H1 (cell line): ENCODE measurements around the gene ILDR2. TPM values are rescaled to one million over a fixed set of nuclear protein-coding genes. Genes with fewer than 3 reads are reported as not detected.

ENCODE experiments used
- CTCF ChIA-PET: fragments of 300-600 bp; sonication (Branson Sonifier 250); formaldehyde crosslinking; loops from one replicate; lab custom pipeline; 2021; ENCODE audit not compliant: partially characterized antibody; lab: Charles Lee
- POLR2A ChIA-PET: fragments of 300-600 bp; sonication (Branson Sonifier 250); formaldehyde crosslinking; loops from one replicate; lab custom pipeline; 2021; ENCODE audit warnings: inconsistent platforms; ENCODE audit not compliant: partially characterized antibody; lab: Charles Lee
- DNase-seq, 2 experiments: peaks; one replicate each; pipeline versions ENCODE4 v3.0.0 to v3.0.0-alpha.2; 2010 to 2022; ENCODE audit warnings: low spot score in 2 of 2, low read depth in 1 of 2, mixed read lengths in 1 of 2
- FAIRE-seq: peaks from 2 replicates; lab custom pipeline; 2011; peaks lifted over from hg19 to GRCh38; lab: Jason Lieb, UNC
- H2AFZ ChIP-seq: 2 replicates; pipeline ENCODE4 v1.8.1; 2012; ENCODE audit warnings: low read length, inconsistent platforms
- H2AK5ac ChIP-seq: 2 replicates; pipeline ENCODE4 v1.6.1; 2013; ENCODE audit warnings: low read depth, low read length
- H2BK120ac ChIP-seq: replicated peaks from 2 replicates; pipeline ENCODE3; 2013; ENCODE audit warnings: low read depth, low read length, inconsistent platforms
- H2BK12ac ChIP-seq: 2 replicates; pipeline ENCODE4 v1.6.1; 2013; ENCODE audit warnings: low read depth, low read length
- H2BK15ac ChIP-seq: 2 replicates; pipeline ENCODE4 v1.6.1; 2013; ENCODE audit warnings: low read length
- H2BK20ac ChIP-seq: 2 replicates; pipeline ENCODE4 v1.6.1; 2013; ENCODE audit warnings: low read length
- H2BK5ac ChIP-seq: 2 replicates; pipeline ENCODE4 v1.6.1; 2013; ENCODE audit warnings: low read depth, low read length
- H3K14ac ChIP-seq: 2 replicates; pipeline ENCODE4 v1.6.1; 2013; ENCODE audit warnings: inconsistent platforms; ENCODE audit not compliant: insufficient read length
- H3K18ac ChIP-seq: 2 replicates; pipeline ENCODE4 v1.6.1; 2013; ENCODE audit warnings: low read length; ENCODE audit errors: extremely low read depth
- H3K23ac ChIP-seq: 2 replicates; pipeline ENCODE4 v1.6.1; 2013; ENCODE audit warnings: inconsistent platforms; ENCODE audit not compliant: insufficient read length
- H3K23me2 ChIP-seq: 2 replicates; pipeline ENCODE4 v1.6.1; 2013; ENCODE audit warnings: low read depth, low read length
- H3K27ac ChIP-seq: 2 replicates; pipeline ENCODE4 v1.6.1; 2011; ENCODE audit warnings: low read depth, low read length, inconsistent platforms
- H3K27me3 ChIP-seq, 4 experiments: replicated peaks in 1 of 4; 1 replicate in 1 of 4; 2 replicates in 3 of 4; pipeline versions ENCODE4 v1.6.1 to v1.8.1; 2011 to 2013; ENCODE audit warnings: low read length in 3 of 4, mild to moderate bottlenecking in 3 of 4, inconsistent platforms in 2 of 4, mixed read lengths in 2 of 4, moderate library complexity in 1 of 4; ENCODE audit not compliant: control insufficient read depth in 3 of 4, insufficient read depth in 3 of 4; ENCODE audit errors: extremely low read depth in 1 of 4
- H3K36me3 ChIP-seq, 4 experiments: 2 replicates each; pipeline versions ENCODE4 v1.6.1 to v1.8.1; 2011 to 2013; ENCODE audit warnings: mild to moderate bottlenecking in 4 of 4, low read length in 3 of 4, moderate library complexity in 2 of 4, control low read depth in 1 of 4, inconsistent platforms in 1 of 4; ENCODE audit not compliant: insufficient read depth in 4 of 4, control insufficient read depth in 2 of 4
- H3K4ac ChIP-seq: replicated peaks from 2 replicates; pipeline ENCODE3; 2013; ENCODE audit warnings: low read length, low read depth, mixed read lengths, inconsistent platforms; ENCODE audit not compliant: insufficient read length
- H3K4me1 ChIP-seq, 4 experiments: replicated peaks in 1 of 4; 1 replicate in 1 of 4; 2 replicates in 3 of 4; pipeline versions ENCODE4 v1.6.1 to v1.8.1; 2011 to 2013; ENCODE audit warnings: low read length in 3 of 4, inconsistent platforms in 2 of 4, mixed read lengths in 1 of 4; ENCODE audit not compliant: insufficient read depth in 4 of 4, control insufficient read depth in 3 of 4
- H3K4me2 ChIP-seq, 2 experiments: 2 replicates each; pipeline versions ENCODE4 v1.6.1 to v1.8.1; 2011 to 2013; ENCODE audit warnings: low read depth in 2 of 2, low read length in 2 of 2, control low read depth in 1 of 2, inconsistent platforms in 1 of 2, mild to moderate bottlenecking in 1 of 2; ENCODE audit not compliant: insufficient read depth in 1 of 2
- H3K4me3 ChIP-seq, 4 experiments: fragments of 200-600, 300-600 bp in 1 of 4; sonication (generic), shearing (Covaris generic), sonication (Bioruptor Twin) in 1 of 4; 2 replicates each; pipeline versions ENCODE4 v1.5.1 to v1.8.1; 2011 to 2016; ENCODE audit warnings: low read length in 4 of 4, low read depth in 3 of 4, control low read depth in 2 of 4, inconsistent platforms in 2 of 4, mild to moderate bottlenecking in 2 of 4, mixed read lengths in 1 of 4, moderate library complexity in 1 of 4; ENCODE audit not compliant: insufficient read depth in 2 of 4; ENCODE audit errors: extremely low read depth in 1 of 4
- H3K56ac ChIP-seq: replicated peaks from 2 replicates; pipeline ENCODE3; 2013; ENCODE audit warnings: low read depth, mild to moderate bottlenecking, mixed read lengths, low read length, inconsistent platforms; ENCODE audit not compliant: insufficient read length
- H3K79me1 ChIP-seq: 2 replicates; pipeline ENCODE4 v1.6.1; 2013; ENCODE audit warnings: low read depth, low read length, control low read depth
- H3K79me2 ChIP-seq, 2 experiments: 2 replicates each; pipeline versions ENCODE4 v1.6.1 to v1.8.1; 2012 to 2013; ENCODE audit warnings: low read length in 2 of 2, mild to moderate bottlenecking in 2 of 2, inconsistent platforms in 1 of 2; ENCODE audit not compliant: insufficient read depth in 2 of 2, control insufficient read depth in 1 of 2
- H3K9ac ChIP-seq, 4 experiments: replicated peaks in 1 of 4; 1 replicate in 1 of 4; 2 replicates in 3 of 4; pipeline versions ENCODE4 v1.6.1 to v1.8.1; 2011 to 2013; ENCODE audit warnings: low read depth in 3 of 4, low read length in 3 of 4, control low read depth in 2 of 4, mild to moderate bottlenecking in 2 of 4, moderate library complexity in 2 of 4, inconsistent platforms in 1 of 4; ENCODE audit errors: extremely low read depth in 1 of 4
- H3K9me3 ChIP-seq, 2 experiments: 2 replicates each; pipeline versions ENCODE4 v1.6.1 to v1.8.1; 2012 to 2013; ENCODE audit warnings: mild to moderate bottlenecking in 2 of 2, moderate library complexity in 2 of 2, control low read depth in 1 of 2, inconsistent platforms in 1 of 2, low read depth in 1 of 2, low read length in 1 of 2, mixed read lengths in 1 of 2; ENCODE audit not compliant: insufficient read depth in 2 of 2
- H4K20me1 ChIP-seq, 2 experiments: replicated peaks in 1 of 2; 2 replicates each; pipeline versions ENCODE3 to v1.8.1; 2011 to 2013; ENCODE audit warnings: inconsistent platforms in 2 of 2, low read length in 2 of 2, mild to moderate bottlenecking in 1 of 2; ENCODE audit not compliant: insufficient read depth in 2 of 2, control insufficient read depth in 1 of 2
- H4K5ac ChIP-seq: 2 replicates; pipeline ENCODE4 v1.6.1; 2013; ENCODE audit warnings: low read length, low read depth, mixed read lengths, inconsistent platforms; ENCODE audit not compliant: insufficient read length
- H4K8ac ChIP-seq: 2 replicates; pipeline ENCODE4 v1.8.0; 2013; ENCODE audit warnings: mild to moderate bottlenecking, moderate library complexity, low read length, inconsistent platforms; ENCODE audit not compliant: insufficient read depth; ENCODE audit errors: extremely low read depth
- H4K91ac ChIP-seq: replicated peaks from 2 replicates; pipeline ENCODE3; 2013; ENCODE audit warnings: low read length, mixed read lengths, inconsistent platforms; ENCODE audit not compliant: insufficient read length
- BRCA1 ChIP-seq: IDR thresholded peaks from 2 replicates; pipeline ENCODE4 v1.6.1; 2012; ENCODE audit warnings: low read depth, low read length, improper control_type of control experiment
- CBX5 ChIP-seq: fragments of 300-800, 300-1000 bp; sonication (generic); IDR thresholded peaks from 2 replicates; pipeline ENCODE4 v1.7.1; 2016; ENCODE audit warnings: antibody characterized with exemption, low read length, low read depth
- CHD2 ChIP-seq: IDR thresholded peaks from 2 replicates; pipeline ENCODE4 v1.6.1; 2012; ENCODE audit warnings: low read length, improper control_type of control experiment
- EZH2 ChIP-seq: fragments of 200-600 bp; sonication (generic); IDR thresholded peaks from 2 replicates; pipeline ENCODE4 v1.7.1; 2012; ENCODE audit warnings: low read depth, mild to moderate bottlenecking, moderate library complexity, low read length, inconsistent platforms; ENCODE audit not compliant: severe bottlenecking
- GTF2F1 ChIP-seq: IDR thresholded peaks from 2 replicates; pipeline ENCODE4 v1.6.1; 2012; ENCODE audit warnings: low read depth, low read length, improper control_type of control experiment, borderline replicate concordance
- KDM4A ChIP-seq: IDR thresholded peaks from one replicate; pipeline ENCODE4 v1.7.1; 2012; ENCODE audit warnings: low read depth, mild to moderate bottlenecking, moderate library complexity, low read length, inconsistent platforms; ENCODE audit not compliant: severe bottlenecking
- SIX5 ChIP-seq: IDR thresholded peaks from 2 replicates; pipeline ENCODE4 v1.6.1; 2011; ENCODE audit warnings: mild to moderate bottlenecking, low read depth, low read length
- WGBS, 2 experiments: shearing (Covaris generic) in 1 of 2; methylation state at CpG; one replicate each; pipeline versions ENCODE4 v1.1.6 to v1.1.7; 2013 to 2015; ENCODE audit warnings: low lambda C conversion rate in 2 of 2, mixed read lengths in 2 of 2, inconsistent platforms in 1 of 2, low coverage in 1 of 2, missing lambda C conversion rate in 1 of 2; ENCODE audit not compliant: insufficient replicate concordance in 2 of 2, insufficient coverage in 1 of 2, insufficient read length in 1 of 2; ENCODE audit errors: extremely low coverage in 1 of 2, missing lambda C conversion rate in 1 of 2; 5-methylcytosine and 5-hydroxymethylcytosine counted together
- polyA plus RNA-seq, 7 experiments: library from polyadenylated mRNA; depleted of rRNA in 3 of 7; stranded (reverse) in 5 of 7; unstranded in 2 of 7; fragments of >200 nt in 5 of 7; fragments of 200-250 nt in 2 of 7; gene quantifications; 1 replicate in 5 of 7; 2 replicates in 1 of 7; 4 replicates in 1 of 7; pipeline versions ENCODE4 v1.2.1 to v1.2.3, GENCODE V29; 2011 to 2013; ENCODE audit warnings: missing spikeins in 2 of 7, mixed read lengths in 2 of 7
- total RNA-seq: library from RNA; stranded (reverse); fragmentation: NEBNext Ultra II Directional; extraction: Animal tissue kit (Norgen Biotek cat#: 25700); gene quantifications from 2 replicates; pipeline ENCODE4 v1.2.1, GENCODE V29; 2021

Gene ILDR2
- total and polyA plus RNA-seq, 2 of the 8 experiments (the other 6 are each of a cell fraction or from before 2014, with no cell fraction given): 0.85 to 0.86 TPM

DNA sequence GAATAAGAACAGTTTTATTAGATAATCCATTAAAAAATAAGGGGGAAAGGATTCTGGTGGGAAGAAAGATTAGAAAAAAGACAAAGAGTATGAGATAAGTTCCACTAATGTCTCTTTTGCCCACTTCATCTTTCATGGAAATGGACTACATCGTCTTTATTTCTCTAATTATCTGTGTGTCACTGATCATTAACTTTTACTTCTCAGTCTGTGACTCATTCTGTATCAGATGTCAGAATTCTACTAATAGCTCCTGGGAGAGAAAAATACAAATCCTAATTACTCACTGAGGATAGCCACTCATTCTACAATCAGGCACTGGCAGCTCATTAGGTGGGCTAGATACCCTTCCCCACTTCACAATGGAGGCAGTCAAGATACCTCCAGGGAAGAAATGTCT, 41.7 kb downstream of the ILDR2 start:
- Histone ChIP-seq H4K91ac (no peak overlapping the region), H3K36me3 (no peaks in the 10 kb centered on the region), H2BK5ac (no peak overlapping the region), H4K20me1 (no peaks in the 10 kb centered on the region), H2BK20ac (no peak overlapping the region), H3K4me2 (no peak overlapping the region), H3K56ac (no peak overlapping the region), H3K4me1 (peaks cover 0 to 4% (median 1%) of the 10 kb centered on the region in 4 experiments; a peak in 3 of 7 replicates), H4K8ac (no peak overlapping the region), H3K79me1 (no peaks in the 10 kb centered on the region), H3K4ac (no peak overlapping the region), H4K5ac (no peak overlapping the region), H3K23ac (no peak overlapping the region), H3K18ac (no peak overlapping the region), H2AK5ac (no peak overlapping the region), H2BK120ac (no peak overlapping the region), H2BK15ac (no peak overlapping the region), H3K9ac (no peak overlapping the region), H2AFZ (no peak overlapping the region), H3K27me3 (no peaks in the 10 kb centered on the region), H3K4me3 (no peak overlapping the region), H3K14ac (no peak overlapping the region), H2BK12ac (no peak overlapping the region), H3K27ac (no peak overlapping the region), H3K23me2 (no peaks in the 10 kb centered on the region), H3K9me3 (no peaks in the 10 kb centered on the region), H3K79me2 (no peaks in the 10 kb centered on the region)
- 94% methylated on average over 1 of the region's 1 CpG; no CpG with 5 or more reads in 1 of the 2 experiments for WGBS, 2 experiments
- TF ChIP-seq BRCA1: no peak
- no peak for TF ChIP-seq CHD2
- no peak for TF ChIP-seq KDM4A
- no peak for TF ChIP-seq CBX5
- no peak for TF ChIP-seq SIX5
- no peak for TF ChIP-seq GTF2F1
- no peak for TF ChIP-seq EZH2
- DNase-seq (no peak), FAIRE-seq (no peak)
- ChIA-PET POLR2A (no interaction called here), CTCF (interaction anchor here (0.8 to 2.1 kb wide), 5 partner anchors 47 to 125 kb away, joined by 3 to 9 read pairs (median 4); no protein-coding TSS in a partner anchor)
